ENCODE measurements around the gene ZNF280B. TPM values are rescaled to one million over a fixed set of nuclear protein-coding genes. Genes with fewer than 3 reads are reported as not detected.

The ZNF280B gene
- total and polyA plus RNA-seq, 10 of the 15 experiments (the other 5 are each of a cell fraction or from before 2014, with no cell fraction given) = 0.28 to 2.2 (median 1.1) TPM

DNA sequence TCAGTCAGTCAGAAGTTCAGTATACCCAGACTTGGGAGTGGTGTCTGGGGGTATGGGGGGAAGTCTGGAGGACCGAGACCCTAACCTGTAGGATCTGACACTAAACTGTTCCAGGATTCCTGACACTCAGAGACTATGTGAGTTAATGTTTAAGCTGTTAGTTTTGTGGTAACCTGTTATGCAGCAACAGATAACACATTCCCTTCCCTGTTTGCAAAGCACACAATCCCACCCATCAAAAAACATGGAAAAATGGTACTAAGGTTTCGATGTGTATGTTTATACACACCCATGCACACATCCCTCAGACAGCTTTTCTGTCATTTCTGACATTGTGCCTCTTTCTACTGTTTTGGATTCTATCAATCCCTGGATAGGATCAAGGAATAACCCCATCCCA is 27.6 kb downstream of the ZNF280B start:
- H3K4me3 ChIP-seq = no peak overlapping the region
- no peaks in the 10 kb centered on the region for H3K36me3 ChIP-seq (ENCODE audit: control insufficient read depth in 2 of 2, insufficient read depth in 2 of 2, low read length in 1 of 2)
- H2AFZ ChIP-seq (ENCODE audit: control insufficient read depth, low read depth, low read length) = no peak overlapping the region
- SMC1A ChIA-PET (ENCODE audit: uncharacterized antibody, unreplicated experiment) = no interaction called here
- no TSS peak for BruUV-seq (replicated peaks)
- H3K27me3 ChIP-seq (replicated peaks in 1 of 2; ENCODE audit: control insufficient read depth in 2 of 2, insufficient read depth in 2 of 2, low read length in 1 of 2) = no peaks in the 10 kb centered on the region
- no peaks in the 10 kb centered on the region for H4K20me1 ChIP-seq (ENCODE audit: control insufficient read depth, insufficient read depth)
- DNase-seq (ENCODE audit: low read depth, low spot score) (no peak), FAIRE-seq (no peak), ATAC-seq (no peak)
- no peak overlapping the region for H3K9ac ChIP-seq (ENCODE audit: control insufficient read depth, insufficient read depth, low read length)
- H3K79me2 ChIP-seq (ENCODE audit: control insufficient read depth, insufficient read depth, low read length) = no peaks in the 10 kb centered on the region
- in situ Hi-C loops (cut with MboI) = no loop called here
- TF ChIP-seq POLR2AphosphoS5 (IDR thresholded peaks at IDR 0.05; ENCODE audit: low read length) (no peak), BMI1 (IDR thresholded peaks at IDR 0.05; ENCODE audit: borderline replicate concordance) (no peak), GATAD2B (conservative IDR thresholded peaks at IDR 0.05; ENCODE audit: low read depth) (no peak)
- TF ChIP-seq, protein P1, sequence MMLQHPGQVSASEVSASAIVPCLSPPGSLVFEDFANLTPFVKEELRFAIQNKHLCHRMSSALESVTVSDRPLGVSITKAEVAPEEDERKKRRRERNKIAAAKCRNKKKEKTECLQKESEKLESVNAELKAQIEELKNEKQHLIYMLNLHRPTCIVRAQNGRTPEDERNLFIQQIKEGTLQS (IDR thresholded peaks at IDR 0.05; ENCODE audit: borderline replicate concordance, extremely low read depth, low read depth, low read length) = no peak
- TF ChIP-seq, protein P2, sequence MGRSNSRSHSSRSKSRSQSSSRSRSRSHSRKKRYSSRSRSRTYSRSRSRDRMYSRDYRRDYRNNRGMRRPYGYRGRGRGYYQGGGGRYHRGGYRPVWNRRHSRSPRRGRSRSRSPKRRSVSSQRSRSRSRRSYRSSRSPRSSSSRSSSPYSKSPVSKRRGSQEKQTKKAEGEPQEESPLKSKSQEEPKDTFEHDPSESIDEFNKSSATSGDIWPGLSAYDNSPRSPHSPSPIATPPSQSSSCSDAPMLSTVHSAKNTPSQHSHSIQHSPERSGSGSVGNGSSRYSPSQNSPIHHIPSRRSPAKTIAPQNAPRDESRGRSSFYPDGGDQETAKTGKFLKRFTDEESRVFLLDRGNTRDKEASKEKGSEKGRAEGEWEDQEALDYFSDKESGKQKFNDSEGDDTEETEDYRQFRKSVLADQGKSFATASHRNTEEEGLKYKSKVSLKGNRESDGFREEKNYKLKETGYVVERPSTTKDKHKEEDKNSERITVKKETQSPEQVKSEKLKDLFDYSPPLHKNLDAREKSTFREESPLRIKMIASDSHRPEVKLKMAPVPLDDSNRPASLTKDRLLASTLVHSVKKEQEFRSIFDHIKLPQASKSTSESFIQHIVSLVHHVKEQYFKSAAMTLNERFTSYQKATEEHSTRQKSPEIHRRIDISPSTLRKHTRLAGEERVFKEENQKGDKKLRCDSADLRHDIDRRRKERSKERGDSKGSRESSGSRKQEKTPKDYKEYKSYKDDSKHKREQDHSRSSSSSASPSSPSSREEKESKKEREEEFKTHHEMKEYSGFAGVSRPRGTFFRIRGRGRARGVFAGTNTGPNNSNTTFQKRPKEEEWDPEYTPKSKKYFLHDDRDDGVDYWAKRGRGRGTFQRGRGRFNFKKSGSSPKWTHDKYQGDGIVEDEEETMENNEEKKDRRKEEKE (IDR thresholded peaks at IDR 0.05) = no peak
- TF ChIP-seq, protein P3, sequence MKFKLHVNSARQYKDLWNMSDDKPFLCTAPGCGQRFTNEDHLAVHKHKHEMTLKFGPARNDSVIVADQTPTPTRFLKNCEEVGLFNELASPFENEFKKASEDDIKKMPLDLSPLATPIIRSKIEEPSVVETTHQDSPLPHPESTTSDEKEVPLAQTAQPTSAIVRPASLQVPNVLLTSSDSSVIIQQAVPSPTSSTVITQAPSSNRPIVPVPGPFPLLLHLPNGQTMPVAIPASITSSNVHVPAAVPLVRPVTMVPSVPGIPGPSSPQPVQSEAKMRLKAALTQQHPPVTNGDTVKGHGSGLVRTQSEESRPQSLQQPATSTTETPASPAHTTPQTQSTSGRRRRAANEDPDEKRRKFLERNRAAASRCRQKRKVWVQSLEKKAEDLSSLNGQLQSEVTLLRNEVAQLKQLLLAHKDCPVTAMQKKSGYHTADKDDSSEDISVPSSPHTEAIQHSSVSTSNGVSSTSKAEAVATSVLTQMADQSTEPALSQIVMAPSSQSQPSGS (IDR thresholded peaks at IDR 0.05; ENCODE audit: low read length) = no peak
- TF ChIP-seq, protein P4, sequence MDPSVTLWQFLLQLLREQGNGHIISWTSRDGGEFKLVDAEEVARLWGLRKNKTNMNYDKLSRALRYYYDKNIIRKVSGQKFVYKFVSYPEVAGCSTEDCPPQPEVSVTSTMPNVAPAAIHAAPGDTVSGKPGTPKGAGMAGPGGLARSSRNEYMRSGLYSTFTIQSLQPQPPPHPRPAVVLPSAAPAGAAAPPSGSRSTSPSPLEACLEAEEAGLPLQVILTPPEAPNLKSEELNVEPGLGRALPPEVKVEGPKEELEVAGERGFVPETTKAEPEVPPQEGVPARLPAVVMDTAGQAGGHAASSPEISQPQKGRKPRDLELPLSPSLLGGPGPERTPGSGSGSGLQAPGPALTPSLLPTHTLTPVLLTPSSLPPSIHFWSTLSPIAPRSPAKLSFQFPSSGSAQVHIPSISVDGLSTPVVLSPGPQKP (IDR thresholded peaks at IDR 0.05; ENCODE audit: low read depth, low read length) = no peak
- no peaks in the 10 kb centered on the region for H3K4me1 ChIP-seq (ENCODE audit: control insufficient read depth, insufficient read depth, low read length)
- POLR2A ChIA-PET = no interaction called here
- H3K4me2 ChIP-seq (ENCODE audit: control insufficient read depth, insufficient read depth) = no peak overlapping the region
- CTCF ChIA-PET = interaction anchor here (1.3 kb wide), 1 partner anchor 96 kb away, joined by 3 read pairs; no protein-coding TSS in a partner anchor
- intact Hi-C loops (cut with micrococcal nuclease; ENCODE audit: unreplicated experiment) = no loop called here
- no peak overlapping the region for H3K27ac ChIP-seq (ENCODE audit: control insufficient read depth, insufficient read depth)
- 47% methylated on average over 2 of the region's 2 CpGs for WGBS (ENCODE audit: insufficient coverage, insufficient replicate concordance, low lambda C conversion rate, missing lambda C conversion rate)
- H3K9me3 ChIP-seq (replicated peaks; ENCODE audit: control insufficient read depth, insufficient read depth, low read length) = no peaks in the 10 kb centered on the region
- RAD21 ChIA-PET (ENCODE audit: unreplicated experiment) = no interaction called here

Measured in GM12878 (cell line).